NCI-H128 (cell line): ENCODE data around the gene IL20RB.
"Not testable (repeated sequence)": the region's sequence is repeated elsewhere in the genome, so short reads cannot be mapped to it uniquely, and the experiment has no call there.

Experiments used
- DNase-seq: peaks from one replicate; lab custom pipeline; 2025; ENCODE audit not compliant: unreplicated experiment; lab: John Stamatoyannopoulos, UW

IL20RB gene

DNA sequence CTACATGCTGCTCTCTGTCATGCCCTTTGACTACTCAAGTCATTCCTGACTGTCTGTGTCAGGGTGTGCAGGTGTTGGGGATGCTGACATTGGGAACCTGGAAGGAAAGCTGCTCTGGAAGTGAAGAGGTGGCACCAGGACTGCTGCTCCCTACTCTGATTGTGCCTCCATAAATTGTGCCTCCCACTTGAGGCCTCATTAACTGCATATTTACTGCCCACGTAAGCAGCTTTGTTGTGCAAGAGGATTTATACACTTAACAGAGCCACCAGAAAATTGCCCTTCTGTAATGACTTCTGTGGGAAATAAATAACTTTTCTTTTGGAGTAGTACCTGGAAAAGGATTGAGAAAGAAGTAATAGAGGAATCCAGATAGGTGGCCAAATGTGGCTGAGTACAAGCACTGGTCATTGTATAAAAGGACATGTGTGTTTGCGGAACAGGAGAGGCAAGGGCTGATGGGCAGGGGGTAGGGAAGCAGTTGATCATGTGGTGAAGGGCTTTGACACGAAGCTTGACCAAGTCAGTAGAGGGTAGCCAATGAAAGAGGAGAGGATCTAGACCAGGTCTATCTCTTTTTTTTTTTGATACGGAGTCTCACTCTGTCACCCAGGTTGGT, 24.8 kb downstream of the IL20RB start:
- DNase-seq, result no peak

DNA sequence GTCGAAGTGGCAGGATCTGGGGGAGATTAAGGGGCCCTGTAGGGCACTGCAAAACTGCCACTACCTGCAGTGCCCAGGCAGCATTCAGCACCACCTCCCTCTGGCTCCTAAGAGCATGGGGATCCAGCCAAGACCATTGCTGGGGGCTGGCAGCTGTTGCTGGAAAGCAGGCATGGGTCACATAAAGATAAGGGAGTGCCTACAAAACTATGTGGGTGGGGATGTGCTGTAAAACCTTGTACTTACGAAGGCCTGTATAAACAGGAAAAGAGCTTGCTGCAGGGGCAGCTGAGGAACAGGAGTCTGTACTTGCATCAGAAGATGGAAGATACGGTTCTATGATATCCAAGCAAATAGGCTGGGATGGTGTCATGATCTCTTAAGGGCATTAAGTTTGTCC, 27.1 kb downstream of the IL20RB start:
- no peak for DNase-seq

- not testable (repeated sequence) for DNase-seq
Measured at GRCh38 chr3:136987398-136987980, 29.7 kb downstream of the IL20RB start.

DNA sequence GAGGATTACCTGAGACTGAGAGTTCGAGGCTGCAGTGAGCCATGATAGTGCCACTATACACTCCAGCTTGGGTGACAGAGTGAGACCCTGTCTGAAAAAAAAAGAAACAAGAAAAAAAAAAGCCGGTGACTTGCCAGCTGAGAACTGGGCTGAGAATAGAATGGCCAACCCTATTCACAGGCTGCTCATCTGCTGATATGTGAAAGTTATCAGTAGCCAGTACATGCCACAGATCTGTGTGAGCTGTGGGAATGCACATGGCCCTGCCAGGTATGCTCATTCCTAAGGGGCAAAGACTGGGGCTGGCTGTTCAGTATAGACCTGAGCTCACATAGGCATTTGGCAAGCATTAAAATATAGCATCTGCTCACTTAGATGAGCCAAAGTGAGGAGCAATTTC, 30.9 kb downstream of the IL20RB start:
- no peak for DNase-seq

GRCh38 chr3:136989781-136990524, 32.2 kb downstream of the IL20RB start:
- no peak for DNase-seq

DNA sequence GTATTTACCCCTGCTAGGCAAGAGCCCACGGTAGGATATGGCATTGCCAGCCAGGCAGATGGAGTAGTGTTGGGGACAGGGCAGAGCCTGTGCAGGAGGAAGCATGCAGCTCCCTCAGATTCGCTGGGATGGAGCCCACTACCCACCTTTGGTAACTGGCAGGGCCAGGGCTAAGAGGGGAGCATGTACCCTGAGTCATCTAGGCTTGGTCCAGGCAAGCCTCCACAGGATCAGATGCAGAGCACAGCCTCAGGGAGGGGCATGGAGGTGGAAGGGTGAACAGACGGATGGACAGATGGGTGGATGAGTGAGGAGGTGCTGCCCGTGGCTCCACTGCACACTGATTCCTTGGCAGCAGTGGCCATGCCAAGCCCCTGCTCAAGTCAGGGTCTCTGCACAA, 33.0 kb downstream of the IL20RB start:
- DNase-seq, result no peak

- DNase-seq, result no peak
Measured at GRCh38 chr3:136992115-136992514, 34.3 kb downstream of the IL20RB start.

- no peak for DNase-seq
Measured at GRCh38 chr3:136994772-136995516, 37.2 kb downstream of the IL20RB start.

DNA sequence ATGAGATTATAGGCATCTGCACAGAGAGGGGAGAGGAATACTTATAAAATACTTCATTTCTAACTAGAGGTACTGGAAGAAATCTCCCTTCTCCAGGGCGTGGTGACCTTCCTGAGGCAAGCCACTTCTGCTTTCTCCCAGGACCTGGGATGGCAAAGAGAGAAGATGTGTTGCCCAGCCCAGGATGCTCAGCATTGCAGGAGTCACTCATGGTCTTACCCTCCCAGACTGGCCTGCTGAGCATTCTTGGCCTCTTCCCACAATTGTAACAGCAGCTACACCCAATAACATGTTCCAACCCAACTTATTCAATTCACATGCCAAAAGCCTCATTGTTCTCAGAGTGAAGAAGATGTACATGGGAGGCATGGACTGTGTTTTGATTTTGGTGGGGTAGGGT, 37.9 kb downstream of the IL20RB start:
- no peak for DNase-seq

GRCh38 chr3:137000039-137000438, 42.3 kb downstream of the IL20RB start:
- DNase-seq, result no peak

GRCh38 chr3:137007376-137007775, 49.6 kb downstream of the IL20RB start:
- DNase-seq, result not testable (repeated sequence)

DNA sequence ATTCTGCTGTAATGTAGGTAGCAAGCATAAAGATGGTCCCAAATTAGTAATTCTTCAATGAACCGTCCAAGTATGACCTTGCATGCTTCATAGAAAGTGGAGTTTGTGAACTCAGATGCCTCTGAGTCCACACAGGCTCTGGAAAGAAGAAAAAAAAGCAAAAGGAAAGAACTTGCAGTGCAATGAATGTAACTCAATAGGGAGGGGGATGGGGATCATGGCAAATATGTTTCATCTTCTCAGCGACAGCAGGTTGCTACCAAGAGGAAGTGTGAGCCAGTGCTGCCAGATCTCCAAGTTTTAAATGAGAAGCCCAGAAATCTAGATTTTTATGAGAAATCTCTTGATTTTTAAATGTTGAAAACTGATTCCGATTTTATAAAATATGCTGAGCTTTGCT, 50.3 kb downstream of the IL20RB start:
- DNase-seq, result no peak

- no peak for DNase-seq
Measured at GRCh38 chr3:137008976-137009375, 51.2 kb downstream of the IL20RB start.

DNA sequence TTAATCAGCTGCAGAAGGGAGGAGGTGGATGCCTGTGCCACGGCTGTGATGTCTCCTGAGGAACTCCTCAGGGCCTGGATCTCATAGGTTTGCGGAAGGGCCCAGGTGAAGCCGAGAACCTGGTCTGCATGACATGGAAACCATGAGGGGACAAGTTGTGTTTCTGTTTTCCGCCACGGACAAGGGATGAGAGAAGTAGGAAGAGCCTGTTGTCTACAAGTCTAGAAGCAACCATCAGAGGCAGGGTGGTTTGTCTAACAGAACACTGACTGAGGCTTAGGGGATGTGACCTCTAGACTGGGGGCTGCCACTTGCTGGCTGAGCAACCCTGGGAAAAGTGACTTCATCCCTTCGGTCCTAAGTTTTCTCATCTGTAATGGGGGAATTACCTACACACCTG, 52.4 kb downstream of the IL20RB start:
- no peak for DNase-seq

DNA sequence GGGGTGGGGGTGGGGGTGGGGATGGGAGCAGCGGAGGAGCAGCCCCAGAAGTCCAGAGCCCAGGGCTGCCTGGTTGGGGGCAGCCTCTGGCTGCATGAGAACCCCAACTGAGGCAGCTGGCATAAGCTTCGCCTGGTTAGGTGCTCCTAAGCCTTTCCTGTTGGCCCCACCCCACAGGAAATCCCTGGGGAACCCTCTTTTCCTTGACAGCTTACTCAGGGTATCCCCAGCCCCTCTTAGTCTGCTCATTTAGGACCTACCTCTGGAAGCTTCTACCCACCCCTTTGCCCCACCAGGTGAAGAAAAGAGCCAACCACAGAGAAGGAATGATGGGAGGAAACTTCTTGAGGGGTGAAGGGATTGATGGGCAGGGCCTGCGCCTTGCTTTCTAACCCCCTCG, 53.4 kb downstream of the IL20RB start:
- no peak for DNase-seq

GRCh38 chr3:137012097-137012501, 54.3 kb downstream of the IL20RB start:
- no peak for DNase-seq

DNA sequence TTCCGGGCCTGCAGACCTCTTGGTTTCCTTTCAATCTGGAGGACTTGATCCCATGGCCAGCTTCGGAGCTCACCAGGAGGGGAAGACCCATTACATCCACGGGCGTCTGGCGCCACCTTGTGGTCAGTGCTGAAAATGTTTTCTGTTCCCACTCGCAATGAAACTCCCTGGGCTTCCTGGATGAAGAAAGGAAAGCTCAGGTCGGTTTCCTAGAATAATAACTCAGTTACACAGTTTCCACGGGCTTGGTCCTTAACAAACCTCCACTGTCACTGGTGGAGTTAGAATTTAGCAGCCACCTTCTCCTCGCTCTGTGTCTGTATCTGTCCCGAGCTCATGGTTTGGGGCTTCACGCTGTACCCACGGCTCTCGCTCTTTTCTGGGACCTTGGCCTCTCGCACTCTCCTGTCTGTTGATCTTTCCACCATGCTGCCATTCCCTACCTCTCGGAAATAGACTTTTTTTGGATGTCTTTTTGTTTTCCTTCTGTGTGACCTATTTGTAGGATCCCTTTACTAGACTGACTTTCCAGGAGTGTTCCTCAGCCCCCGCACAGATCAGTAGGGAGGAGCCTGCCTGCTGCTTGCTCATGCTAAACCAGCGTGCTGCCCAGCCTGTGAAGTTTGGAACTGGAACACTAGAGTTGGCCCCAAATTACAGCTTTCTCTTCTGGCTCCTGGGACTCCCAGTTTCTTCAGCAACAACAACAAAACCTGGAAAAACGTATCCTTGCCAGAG, 56.3 kb downstream of the IL20RB start:
- DNase-seq, result peak; percentile 93

DNA sequence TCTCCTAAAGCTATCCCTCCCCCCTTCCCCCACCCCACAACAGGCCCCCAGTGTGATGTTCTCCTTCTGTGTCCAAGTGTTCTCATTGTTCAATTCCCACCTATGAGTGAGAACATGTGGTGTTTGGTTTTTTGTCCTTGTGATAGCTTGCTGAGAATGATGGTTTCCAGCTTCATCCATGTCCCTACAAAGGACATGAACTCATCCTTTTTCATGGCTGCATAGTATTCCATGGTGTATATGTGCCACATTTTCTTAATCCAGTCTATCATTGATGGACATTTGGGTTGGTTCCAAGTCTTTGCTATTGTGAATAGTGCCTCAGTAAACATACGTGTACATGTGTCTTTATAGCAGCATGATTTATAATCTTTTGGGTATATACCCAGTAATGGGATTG, 59.5 kb downstream of the IL20RB start:
- DNase-seq, result not testable (repeated sequence)

GRCh38 chr3:137020315-137020714, 62.5 kb downstream of the IL20RB start:
- DNase-seq, result no peak

GRCh38 chr3:137020888-137021287, 63.1 kb downstream of the IL20RB start:
- no peak for DNase-seq

DNA sequence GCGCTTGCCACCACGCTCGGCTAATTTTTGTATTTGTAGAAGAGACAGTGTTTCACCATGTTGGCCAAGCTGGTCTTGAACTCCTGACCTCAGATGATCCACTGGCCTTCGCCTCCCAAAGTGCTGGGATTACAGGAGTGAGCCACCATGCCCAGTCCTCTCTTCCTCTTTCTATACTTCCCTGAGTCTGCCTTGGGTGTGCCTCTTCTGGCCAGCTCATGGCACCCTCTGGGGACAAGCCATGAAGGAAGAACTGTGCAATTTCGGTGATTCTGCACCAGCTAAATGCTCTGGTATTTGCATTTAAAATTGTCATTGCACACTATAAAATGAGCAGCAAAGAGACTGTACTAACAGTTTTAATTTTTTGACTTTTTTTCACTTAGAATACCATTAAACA, 66.6 kb downstream of the IL20RB start:
- DNase-seq, result no peak
